ENCODE measurements around the gene RYR3.

The RYR3 gene

GRCh38 chr15:33448961-33449606 lies 138.3 kb downstream of the RYR3 start:
- no peak for DNase-seq (ENCODE audit: low read depth)

GRCh38 chr15:33449810-33450209 lies 139.0 kb downstream of the RYR3 start:
- no peak for DNase-seq (ENCODE audit: low read depth)

GRCh38 chr15:33451385-33451784 lies 140.6 kb downstream of the RYR3 start:
- DNase-seq (ENCODE audit: low read depth) = no peak

GRCh38 chr15:33453761-33454160 lies 143.0 kb downstream of the RYR3 start:
- no peak for DNase-seq (ENCODE audit: low read depth)

GRCh38 chr15:33454346-33454745 lies 143.6 kb downstream of the RYR3 start:
- no peak for DNase-seq (ENCODE audit: low read depth)

GRCh38 chr15:33454996-33455395 lies 144.2 kb downstream of the RYR3 start:
- no peak for DNase-seq (ENCODE audit: low read depth)

GRCh38 chr15:33458421-33458820 lies 147.7 kb downstream of the RYR3 start:
- no peak for DNase-seq (ENCODE audit: low read depth)

- no peak for DNase-seq (ENCODE audit: low read depth)
Observed at GRCh38 chr15:33460166-33460805, 149.5 kb downstream of the RYR3 start.

- DNase-seq (ENCODE audit: low read depth) = no peak
Observed at GRCh38 chr15:33461671-33462070, 150.9 kb downstream of the RYR3 start.

- DNase-seq (ENCODE audit: low read depth) = no peak
Observed at GRCh38 chr15:33467146-33467815, 156.5 kb downstream of the RYR3 start.

GRCh38 chr15:33467816-33468163 lies 157.0 kb downstream of the RYR3 start:
- no peak for DNase-seq (ENCODE audit: low read depth)

- DNase-seq (ENCODE audit: low read depth) = no peak
Observed at GRCh38 chr15:33468740-33469139, 158.0 kb downstream of the RYR3 start.

- no peak for DNase-seq (ENCODE audit: low read depth)
Observed at GRCh38 chr15:33473005-33473404, 162.2 kb downstream of the RYR3 start.

- DNase-seq (ENCODE audit: low read depth) = no peak
Observed at GRCh38 chr15:33473714-33474113, 162.9 kb downstream of the RYR3 start.

- DNase-seq (ENCODE audit: low read depth) = no peak
Observed at GRCh38 chr15:33476076-33476475, 165.3 kb downstream of the RYR3 start.

GRCh38 chr15:33476908-33477307 lies 166.1 kb downstream of the RYR3 start:
- DNase-seq (ENCODE audit: low read depth) = no peak

- DNase-seq (ENCODE audit: low read depth) = no peak
Observed at GRCh38 chr15:33489335-33489734, 178.6 kb downstream of the RYR3 start.

GRCh38 chr15:33490703-33491102 lies 179.9 kb downstream of the RYR3 start:
- DNase-seq (ENCODE audit: low read depth) = no peak

- no peak for DNase-seq (ENCODE audit: low read depth)
Observed at GRCh38 chr15:33492434-33493052, 181.8 kb downstream of the RYR3 start.

GRCh38 chr15:33494306-33494705 lies 183.5 kb downstream of the RYR3 start:
- no peak for DNase-seq (ENCODE audit: low read depth)

- no peak for DNase-seq (ENCODE audit: low read depth)
Observed at GRCh38 chr15:33500432-33501195, 189.8 kb downstream of the RYR3 start.

- no peak for DNase-seq (ENCODE audit: low read depth)
Observed at GRCh38 chr15:33503681-33504080, 192.9 kb downstream of the RYR3 start.
